ENCODE measurements around the gene XDH.

Gene XDH

DNA sequence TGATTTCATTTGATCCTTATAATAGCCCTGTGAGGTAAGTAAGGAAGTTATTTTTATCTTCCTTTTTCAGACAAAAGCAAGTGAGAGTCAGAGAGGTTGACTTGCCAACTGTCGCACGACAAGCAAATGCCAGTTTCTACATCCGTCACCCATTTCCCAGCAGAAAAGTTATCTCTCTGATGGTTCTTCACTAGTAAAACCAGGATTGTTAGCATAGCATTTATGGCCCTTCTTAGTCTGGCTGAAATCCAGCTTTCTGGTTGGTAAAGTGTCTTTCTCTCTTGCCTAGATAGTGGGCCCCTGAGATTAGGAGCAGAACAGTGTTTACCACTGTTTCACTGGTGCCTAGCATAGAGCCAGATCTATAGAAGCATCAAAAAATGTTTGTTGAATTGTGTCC, 7.1 kb upstream of the XDH start:
- Histone ChIP-seq H3K9ac (ENCODE audit: low read length) (no peak overlapping the region), H3K27me3 (ENCODE audit: control insufficient read depth in 1 of 2, insufficient read depth in 1 of 2, low read length in 2 of 2) (no peaks in the 10 kb centered on the region), H3K14ac (ENCODE audit: low read length in 2 of 2) (no peak overlapping the region), H2AFZ (ENCODE audit: low read depth, low read length) (no peak overlapping the region), H3K4me3 (ENCODE audit: insufficient read depth in 1 of 2, low read depth in 1 of 2, low read length in 2 of 2) (no peak overlapping the region), H3K4ac (ENCODE audit: low read depth in 1 of 2, low read length in 2 of 2) (no peak overlapping the region), H4K91ac (ENCODE audit: low read length) (no peak overlapping the region), H3K18ac (ENCODE audit: low read depth in 1 of 2, low read length in 2 of 2) (no peak overlapping the region), H2BK15ac (ENCODE audit: low read depth, poor library complexity, severe bottlenecking) (no peak overlapping the region), H3K27ac (ENCODE audit: low read length, poor library complexity, severe bottlenecking) (no peak overlapping the region), H3K4me1 (ENCODE audit: control insufficient read depth, insufficient read depth, low read depth, low read length) (no peaks in the 10 kb centered on the region), H4K8ac (ENCODE audit: low read length) (no peak overlapping the region), H2BK12ac (ENCODE audit: low read length in 2 of 2) (no peak overlapping the region), H2BK120ac (ENCODE audit: low read depth, low read length) (no peak overlapping the region), H3K23ac (ENCODE audit: low read length in 2 of 2) (no peak overlapping the region), H2BK5ac (ENCODE audit: low read depth, low read length, poor library complexity, severe bottlenecking) (no peak overlapping the region), H3K36me3 (ENCODE audit: control insufficient read depth in 1 of 2, insufficient read depth in 2 of 2, low read depth in 1 of 2, low read length in 2 of 2) (no peaks in the 10 kb centered on the region), H2AK5ac (ENCODE audit: low read length, severe bottlenecking) (no peak overlapping the region), H3K4me2 (ENCODE audit: low read length, poor library complexity, severe bottlenecking) (no peak overlapping the region), H3K9me3 (ENCODE audit: control insufficient read depth, low read length) (peaks cover 22% of the 10 kb centered on the region), H3K79me1 (replicated peaks; ENCODE audit: low read length, poor library complexity, severe bottlenecking) (no peaks in the 10 kb centered on the region)
- DNase-seq: no peak
- WGBS: 90% methylated on average over 3 of the region's 3 CpGs

DNA sequence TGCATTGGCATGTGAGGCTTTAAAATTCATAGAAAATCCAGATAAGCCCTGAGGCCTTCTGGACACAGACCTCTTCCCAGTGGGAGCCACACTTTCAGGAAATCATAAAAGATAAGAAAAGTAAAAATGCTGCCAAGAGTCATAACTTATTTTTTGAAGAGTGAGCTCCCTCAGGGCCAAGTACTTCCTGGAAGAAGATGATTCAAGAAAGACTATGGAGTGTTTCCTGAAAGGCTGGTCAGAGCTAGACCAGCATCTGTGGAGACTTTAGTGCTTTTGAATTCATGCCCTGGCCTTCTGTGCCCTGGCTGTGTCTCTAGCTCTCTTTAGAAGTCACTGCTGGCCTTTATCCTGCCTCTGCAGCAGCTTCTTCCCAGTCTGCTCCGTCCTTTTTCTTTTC, 6.4 kb upstream of the XDH start:
- Histone ChIP-seq H3K4ac (ENCODE audit: low read depth in 1 of 2, low read length in 2 of 2) (no peak overlapping the region), H3K9ac (ENCODE audit: low read length) (no peak overlapping the region), H3K27me3 (ENCODE audit: control insufficient read depth in 1 of 2, insufficient read depth in 1 of 2, low read length in 2 of 2) (no peaks in the 10 kb centered on the region), H2BK120ac (ENCODE audit: low read depth, low read length) (no peak overlapping the region), H3K79me1 (replicated peaks; ENCODE audit: low read length, poor library complexity, severe bottlenecking) (no peaks in the 10 kb centered on the region), H3K4me3 (ENCODE audit: insufficient read depth in 1 of 2, low read depth in 1 of 2, low read length in 2 of 2) (no peak overlapping the region), H2BK15ac (ENCODE audit: low read depth, poor library complexity, severe bottlenecking) (no peak overlapping the region), H3K4me2 (ENCODE audit: low read length, poor library complexity, severe bottlenecking) (no peak overlapping the region), H3K14ac (ENCODE audit: low read length in 2 of 2) (no peak overlapping the region), H2BK12ac (ENCODE audit: low read length in 2 of 2) (no peak overlapping the region), H4K8ac (ENCODE audit: low read length) (no peak overlapping the region), H3K4me1 (ENCODE audit: control insufficient read depth, insufficient read depth, low read depth, low read length) (no peaks in the 10 kb centered on the region), H2AK5ac (ENCODE audit: low read length, severe bottlenecking) (no peak overlapping the region), H2AFZ (ENCODE audit: low read depth, low read length) (no peak overlapping the region), H3K23ac (ENCODE audit: low read length in 2 of 2) (no peak overlapping the region), H2BK5ac (ENCODE audit: low read depth, low read length, poor library complexity, severe bottlenecking) (no peak overlapping the region), H4K91ac (ENCODE audit: low read length) (no peak overlapping the region), H3K27ac (ENCODE audit: low read length, poor library complexity, severe bottlenecking) (no peak overlapping the region), H3K36me3 (ENCODE audit: control insufficient read depth in 1 of 2, insufficient read depth in 2 of 2, low read depth in 1 of 2, low read length in 2 of 2) (no peaks in the 10 kb centered on the region), H3K18ac (ENCODE audit: low read depth in 1 of 2, low read length in 2 of 2) (no peak overlapping the region), H3K9me3 (ENCODE audit: control insufficient read depth, low read length) (peaks cover 22% of the 10 kb centered on the region)
- no CpG with 5 or more reads among the region's 1 CpG for WGBS
- no peak for DNase-seq

- Histone ChIP-seq H3K36me3 (ENCODE audit: control insufficient read depth in 1 of 2, insufficient read depth in 2 of 2, low read depth in 1 of 2, low read length in 2 of 2) (no peaks in the 10 kb centered on the region), H3K18ac (ENCODE audit: low read depth in 1 of 2, low read length in 2 of 2) (no peak overlapping the region), H3K14ac (ENCODE audit: low read length in 2 of 2) (no peak overlapping the region), H3K27ac (ENCODE audit: low read length, poor library complexity, severe bottlenecking) (no peak overlapping the region), H3K4me3 (ENCODE audit: insufficient read depth in 1 of 2, low read depth in 1 of 2, low read length in 2 of 2) (no peak overlapping the region), H3K79me1 (replicated peaks; ENCODE audit: low read length, poor library complexity, severe bottlenecking) (no peaks in the 10 kb centered on the region), H3K4me1 (ENCODE audit: control insufficient read depth, insufficient read depth, low read depth, low read length) (peaks cover 2% of the 10 kb centered on the region), H4K8ac (ENCODE audit: low read length) (no peak overlapping the region), H2BK5ac (ENCODE audit: low read depth, low read length, poor library complexity, severe bottlenecking) (no peak overlapping the region), H3K27me3 (ENCODE audit: control insufficient read depth in 1 of 2, insufficient read depth in 1 of 2, low read length in 2 of 2) (no peaks in the 10 kb centered on the region), H3K23ac (ENCODE audit: low read length in 2 of 2) (no peak overlapping the region), H3K9me3 (ENCODE audit: control insufficient read depth, low read length) (peaks cover 22% of the 10 kb centered on the region), H2BK12ac (ENCODE audit: low read length in 2 of 2) (no peak overlapping the region), H3K4ac (ENCODE audit: low read depth in 1 of 2, low read length in 2 of 2) (no peak overlapping the region), H3K4me2 (ENCODE audit: low read length, poor library complexity, severe bottlenecking) (no peak overlapping the region), H2BK120ac (ENCODE audit: low read depth, low read length) (no peak overlapping the region), H2AK5ac (ENCODE audit: low read length, severe bottlenecking) (no peak overlapping the region), H4K91ac (ENCODE audit: low read length) (no peak overlapping the region), H2AFZ (ENCODE audit: low read depth, low read length) (no peak overlapping the region), H2BK15ac (ENCODE audit: low read depth, poor library complexity, severe bottlenecking) (no peak overlapping the region), H3K9ac (ENCODE audit: low read length) (no peak overlapping the region)
- DNase-seq: no peak
These were observed 4.8 kb upstream of the XDH start for GRCh38 chr2:31419386-31419785.

DNA sequence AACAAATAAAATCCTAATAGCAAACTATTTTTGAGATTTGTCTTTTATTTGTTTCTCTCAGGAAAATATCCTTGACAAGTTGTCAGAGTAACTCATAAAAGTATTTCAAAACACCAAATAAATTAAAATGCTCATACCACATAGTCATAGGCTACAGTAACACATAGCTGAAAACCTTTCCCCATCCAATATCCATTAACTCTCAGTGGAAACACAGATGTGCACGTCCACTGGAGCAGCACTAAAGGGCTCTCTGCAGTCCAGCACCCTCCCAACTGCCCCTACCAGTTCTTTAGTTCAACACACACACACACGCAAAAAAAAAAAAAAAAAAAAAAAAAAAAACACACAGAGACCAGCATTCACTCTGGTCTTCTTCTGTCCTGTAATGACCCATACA, 879 bp upstream of the XDH start:
- Histone ChIP-seq H3K4me2 (ENCODE audit: low read length, poor library complexity, severe bottlenecking) (no peak overlapping the region), H3K9ac (ENCODE audit: low read length) (no peak overlapping the region), H2BK12ac (ENCODE audit: low read length in 2 of 2) (no peak overlapping the region), H2AK5ac (ENCODE audit: low read length, severe bottlenecking) (no peak overlapping the region), H2BK5ac (ENCODE audit: low read depth, low read length, poor library complexity, severe bottlenecking) (no peak overlapping the region), H3K4ac (ENCODE audit: low read depth in 1 of 2, low read length in 2 of 2) (no peak overlapping the region), H3K4me1 (ENCODE audit: control insufficient read depth, insufficient read depth, low read depth, low read length) (peaks cover 2% of the 10 kb centered on the region), H3K4me3 (ENCODE audit: insufficient read depth in 1 of 2, low read depth in 1 of 2, low read length in 2 of 2) (no peak overlapping the region), H2BK15ac (ENCODE audit: low read depth, poor library complexity, severe bottlenecking) (no peak overlapping the region), H3K18ac (ENCODE audit: low read depth in 1 of 2, low read length in 2 of 2) (no peak overlapping the region), H3K27ac (ENCODE audit: low read length, poor library complexity, severe bottlenecking) (no peak overlapping the region), H3K27me3 (ENCODE audit: control insufficient read depth in 1 of 2, insufficient read depth in 1 of 2, low read length in 2 of 2) (no peaks in the 10 kb centered on the region), H3K36me3 (ENCODE audit: control insufficient read depth in 1 of 2, insufficient read depth in 2 of 2, low read depth in 1 of 2, low read length in 2 of 2) (no peaks in the 10 kb centered on the region), H2BK120ac (ENCODE audit: low read depth, low read length) (no peak overlapping the region), H4K8ac (ENCODE audit: low read length) (no peak overlapping the region), H3K9me3 (ENCODE audit: control insufficient read depth, low read length) (peaks cover 18% of the 10 kb centered on the region), H3K79me1 (replicated peaks; ENCODE audit: low read length, poor library complexity, severe bottlenecking) (no peaks in the 10 kb centered on the region), H3K23ac (ENCODE audit: low read length in 2 of 2) (no peak overlapping the region), H4K91ac (ENCODE audit: low read length) (no peak overlapping the region), H2AFZ (ENCODE audit: low read depth, low read length) (no peak overlapping the region), H3K14ac (ENCODE audit: low read length in 2 of 2) (no peak overlapping the region)
- DNase-seq: no peak
- WGBS: 53% methylated on average over 2 of the region's 2 CpGs

All from mesenchymal stem cell (in vitro differentiated cells and primary cell).